ENCODE data around the gene WWOX. TPM values are rescaled to one million over a fixed set of nuclear protein-coding genes. Genes with fewer than 3 reads are reported as not detected.

WWOX gene
- total RNA-seq, 1 donor, result 24.2 TPM

DNA sequence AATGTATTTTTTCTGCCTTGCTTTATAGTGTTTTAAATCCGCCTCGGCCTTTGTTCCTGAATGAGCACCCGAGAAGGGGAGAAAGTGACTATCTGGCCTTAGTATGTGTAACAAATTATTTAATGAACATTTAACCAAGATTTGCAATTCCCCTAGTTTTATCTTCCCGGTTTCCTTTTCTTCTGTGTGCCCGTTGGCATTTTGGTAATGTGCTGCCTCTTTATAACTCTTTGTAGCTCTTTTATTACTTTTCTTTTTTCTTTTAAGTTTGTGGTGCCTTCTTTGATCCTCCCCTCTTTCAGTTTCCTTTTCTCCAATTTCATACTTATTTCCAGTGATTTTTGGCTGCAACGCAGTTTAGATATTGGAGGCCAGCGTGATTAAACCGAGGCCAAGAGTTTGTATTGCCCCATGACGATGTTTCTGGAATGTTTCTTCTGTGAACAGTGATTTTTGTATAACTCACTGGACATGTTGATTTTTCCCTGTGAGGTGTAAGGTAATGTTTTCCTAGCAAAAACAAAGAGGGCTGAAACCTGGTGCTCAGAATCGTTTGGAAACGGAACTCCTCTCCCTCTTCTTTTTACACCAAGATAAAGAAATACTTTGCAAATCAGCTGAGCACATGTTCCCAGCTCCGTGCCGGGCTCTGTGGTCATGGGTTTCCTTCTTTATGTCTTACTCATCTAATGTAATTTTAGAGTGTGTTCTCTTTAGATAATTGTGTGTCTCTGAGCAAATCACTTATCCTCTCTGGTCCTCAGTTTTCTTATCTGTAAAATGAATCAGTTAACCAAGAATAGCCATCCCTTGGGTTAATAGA is 344.3 kb downstream of the WWOX start:
- no peak for TF ChIP-seq CTCF (IDR thresholded peaks at IDR 0.05; ENCODE audit: insufficient read depth, low read length)
- H3K4me3 ChIP-seq (ENCODE audit: low read depth, low read length), result no peak overlapping the region
- peak; percentile 0 for DNase-seq (ENCODE audit: low read depth)

DNA sequence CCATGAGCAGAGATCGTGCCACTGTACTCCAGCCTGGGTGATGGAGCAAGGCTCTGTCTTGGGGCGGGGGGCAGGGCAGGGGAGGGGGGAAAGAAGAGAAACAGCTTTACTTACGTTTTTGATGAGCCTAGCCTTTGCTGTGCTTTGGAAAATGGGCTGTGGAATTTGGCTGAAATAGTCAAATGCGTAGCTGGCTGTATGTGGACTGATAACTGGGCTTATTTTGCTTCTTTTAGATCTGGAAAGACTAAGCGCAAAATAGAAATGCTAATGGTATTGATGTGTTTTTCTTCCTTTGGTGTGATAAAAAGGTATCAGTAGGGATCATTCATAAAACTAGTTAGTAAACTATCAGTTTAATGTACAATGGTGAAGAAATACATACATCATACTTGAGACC is 346.4 kb downstream of the WWOX start:
- no peak for TF ChIP-seq CTCF (IDR thresholded peaks at IDR 0.05; ENCODE audit: insufficient read depth, low read length)
- DNase-seq (ENCODE audit: low read depth), result no peak

GRCh38 chr16:78446486-78446885 is 347.0 kb downstream of the WWOX start:
- no peak for TF ChIP-seq CTCF (IDR thresholded peaks at IDR 0.05; ENCODE audit: insufficient read depth, low read length)

More for the DNA sequence above, 346.4 kb downstream of the WWOX start:
- no peak overlapping the region for H3K4me3 ChIP-seq (ENCODE audit: low read depth, low read length)

DNA sequence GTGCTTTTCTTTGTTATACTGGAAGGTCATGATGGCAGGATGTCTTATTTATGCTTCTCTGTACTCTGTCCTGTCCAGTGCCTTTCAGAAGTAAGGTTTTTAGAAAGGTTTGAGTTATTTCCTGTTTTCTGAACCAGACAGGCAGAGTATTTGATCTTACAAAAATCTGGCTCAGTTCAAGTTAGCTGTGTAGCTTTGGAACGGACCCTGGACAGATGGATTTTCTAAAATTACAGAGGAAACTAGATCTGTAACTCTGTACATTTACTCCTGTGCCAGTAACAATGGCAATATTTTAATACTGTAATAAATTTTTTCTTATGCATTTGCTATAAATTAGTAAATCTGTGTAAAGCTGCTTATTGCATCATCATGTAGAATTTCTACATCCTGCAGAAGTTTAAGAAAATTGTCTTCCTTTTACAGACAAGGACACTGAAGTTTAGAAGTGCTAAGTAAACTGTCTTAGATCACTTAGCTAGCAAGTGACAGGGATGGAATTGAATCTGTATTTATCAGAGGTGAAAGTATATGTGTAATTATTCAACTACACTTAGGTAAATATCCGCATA is 347.6 kb downstream of the WWOX start:
- DNase-seq (ENCODE audit: low read depth), result no peak
- no peak overlapping the region for H3K4me3 ChIP-seq (ENCODE audit: low read depth, low read length)
- TF ChIP-seq CTCF (IDR thresholded peaks at IDR 0.05; ENCODE audit: insufficient read depth, low read length), result no peak

More at GRCh38 chr16:78446486-78446885, 347.0 kb downstream of the WWOX start:
- H3K4me3 ChIP-seq (ENCODE audit: low read depth, low read length), result no peak overlapping the region
- DNase-seq (ENCODE audit: low read depth), result no peak

- H3K4me3 ChIP-seq (ENCODE audit: low read depth, low read length), result no peak overlapping the region
- no peak for DNase-seq (ENCODE audit: low read depth)
- TF ChIP-seq CTCF (IDR thresholded peaks at IDR 0.05; ENCODE audit: insufficient read depth, low read length), result no peak
Measured at GRCh38 chr16:78448658-78449271, 349.3 kb downstream of the WWOX start.

DNA sequence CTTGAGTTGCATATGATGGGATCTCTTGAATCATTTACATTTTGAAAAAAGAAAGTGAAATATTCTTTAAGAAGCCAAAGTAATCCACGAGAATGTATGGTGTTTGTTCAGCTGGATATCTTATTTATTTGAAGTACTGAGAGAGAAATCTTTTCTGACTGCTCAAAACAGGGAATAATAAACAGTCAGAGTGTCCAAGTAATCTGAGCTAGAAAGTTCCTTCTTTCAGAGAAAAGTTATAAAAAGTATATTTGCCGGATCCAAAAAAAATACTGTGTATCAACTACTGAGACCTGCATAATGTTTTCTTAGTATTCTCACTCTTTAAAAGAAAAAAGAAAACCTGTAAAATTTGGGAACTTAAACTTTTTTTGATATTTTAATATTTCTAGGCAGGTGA is 350.8 kb downstream of the WWOX start:
- TF ChIP-seq CTCF (IDR thresholded peaks at IDR 0.05; ENCODE audit: insufficient read depth, low read length), result no peak
- no peak overlapping the region for H3K4me3 ChIP-seq (ENCODE audit: low read depth, low read length)
- DNase-seq (ENCODE audit: low read depth), result no peak
